SK-N-MC (cell line): ENCODE data around the gene AKR1A1.

Experiments
- EZH2 ChIP-seq: fragments of 200-600 bp; sonication (generic); IDR thresholded peaks from one replicate; pipeline ENCODE4 v1.6.1; 2017; ENCODE audit warnings: antibody characterized with exemption
- POLR2AphosphoS5 ChIP-seq: IDR thresholded peaks from 2 replicates; pipeline ENCODE4 v1.6.1; 2012; ENCODE audit warnings: mild to moderate bottlenecking, low read depth, low read length, borderline replicate concordance

- TF ChIP-seq POLR2AphosphoS5 = no peak
- TF ChIP-seq EZH2 = no peak
These were observed 38.0 kb upstream of the AKR1A1 start for GRCh38 chr1:45512641-45513054.
